GM21619 (cell line): ENCODE measurements around the gene TRIO.

Source experiments
- ATAC-seq: cut with Tn5 transposase; IDR thresholded peaks from one replicate; pipeline ENCODE4 v1.9.1; 2021; ENCODE audit not compliant: unreplicated experiment

TRIO gene

DNA sequence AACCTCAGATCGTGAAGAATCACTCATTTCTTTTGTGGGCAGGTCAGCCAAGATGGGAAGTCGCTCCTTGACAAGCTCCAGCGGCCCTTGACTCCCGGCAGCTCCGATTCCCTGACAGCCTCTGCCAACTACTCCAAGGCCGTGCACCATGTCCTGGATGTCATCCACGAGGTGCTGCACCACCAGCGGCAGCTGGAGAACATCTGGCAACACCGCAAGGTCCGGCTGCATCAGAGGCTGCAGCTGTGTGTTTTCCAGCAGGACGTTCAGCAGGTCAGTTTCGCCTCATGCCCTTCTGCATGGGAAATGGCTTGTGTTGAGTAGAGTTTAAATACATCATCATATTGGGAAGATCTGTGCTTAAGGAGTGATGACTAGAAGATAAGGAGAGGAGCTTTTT, 173.3 kb downstream of the TRIO start:
- ATAC-seq = no peak

DNA sequence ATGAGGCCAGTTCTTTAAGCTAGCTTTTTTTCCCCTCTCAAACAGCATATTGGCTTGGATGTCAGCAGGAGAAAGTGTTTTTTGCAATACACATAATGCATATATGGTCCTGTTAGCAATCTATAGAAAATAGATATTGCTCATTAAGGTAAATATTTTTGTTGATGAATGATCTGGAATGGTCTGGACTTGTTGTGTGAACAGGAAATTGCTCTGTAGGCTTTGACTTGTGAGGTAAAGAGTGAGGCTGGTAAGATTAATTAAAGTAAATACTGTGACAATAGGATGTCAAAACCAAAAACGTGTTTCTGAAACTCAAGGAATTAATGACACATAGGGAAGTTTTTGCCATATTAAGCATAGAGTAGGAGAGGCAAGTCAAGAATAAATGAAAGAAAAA, 176.0 kb downstream of the TRIO start:
- ATAC-seq = no peak

GRCh38 chr5:14321936-14322335, 178.8 kb downstream of the TRIO start:
- ATAC-seq = no peak

DNA sequence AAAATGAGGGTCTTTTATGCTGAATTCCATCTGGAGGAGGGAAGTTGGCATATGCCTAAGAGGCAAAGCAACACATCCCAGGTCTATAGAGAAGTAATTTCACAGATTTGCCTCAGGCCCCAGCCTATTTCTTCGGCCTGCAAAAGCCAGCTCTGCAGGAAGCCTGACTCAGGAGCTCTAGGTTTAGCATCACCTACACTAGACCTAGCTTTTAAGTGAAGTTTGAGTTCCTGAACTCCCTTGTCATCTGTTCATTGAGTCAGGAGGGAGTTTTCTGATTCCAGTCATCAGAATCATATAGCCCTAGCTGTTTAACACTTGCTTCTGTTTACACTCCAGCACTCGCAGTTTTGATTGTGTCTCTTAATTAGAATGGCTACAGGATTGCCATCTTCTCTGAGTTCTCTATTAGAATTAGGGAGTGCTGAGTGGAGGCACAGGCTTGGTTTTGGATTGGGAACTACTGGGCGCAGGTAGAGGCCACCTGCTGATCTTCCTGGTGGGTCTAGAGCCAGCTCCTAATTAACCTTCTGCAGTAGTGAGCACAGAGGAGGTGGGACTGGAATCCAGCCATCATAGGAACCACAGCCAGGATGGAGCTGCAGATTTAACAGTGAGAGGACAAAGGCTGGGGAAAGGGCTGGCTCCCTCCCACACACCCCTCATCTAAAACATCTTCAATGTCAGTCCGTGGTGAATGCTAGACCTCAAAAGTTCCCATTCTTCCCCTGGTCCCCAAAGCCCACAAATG, 179.5 kb downstream of the TRIO start:
- no peak for ATAC-seq

DNA sequence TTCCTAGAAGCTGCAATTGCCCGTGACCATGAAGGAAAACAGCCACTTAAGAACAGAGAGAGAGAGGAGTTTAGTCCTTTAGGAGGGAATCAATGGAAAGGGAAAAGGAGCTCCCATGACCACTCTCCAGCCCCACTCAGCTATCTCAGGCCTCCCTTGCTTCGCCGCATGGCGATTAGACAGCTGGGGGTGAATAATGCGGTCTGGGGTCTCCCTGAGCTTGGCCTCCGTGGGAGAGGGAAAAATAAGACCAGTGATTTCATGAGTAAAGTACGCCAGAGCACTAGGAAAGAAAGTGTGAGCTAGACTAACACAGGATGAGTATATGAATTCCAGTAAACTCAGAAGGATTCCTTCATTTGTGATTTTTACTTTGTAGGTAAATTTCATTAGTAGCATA, 180.3 kb downstream of the TRIO start:
- ATAC-seq = no peak

DNA sequence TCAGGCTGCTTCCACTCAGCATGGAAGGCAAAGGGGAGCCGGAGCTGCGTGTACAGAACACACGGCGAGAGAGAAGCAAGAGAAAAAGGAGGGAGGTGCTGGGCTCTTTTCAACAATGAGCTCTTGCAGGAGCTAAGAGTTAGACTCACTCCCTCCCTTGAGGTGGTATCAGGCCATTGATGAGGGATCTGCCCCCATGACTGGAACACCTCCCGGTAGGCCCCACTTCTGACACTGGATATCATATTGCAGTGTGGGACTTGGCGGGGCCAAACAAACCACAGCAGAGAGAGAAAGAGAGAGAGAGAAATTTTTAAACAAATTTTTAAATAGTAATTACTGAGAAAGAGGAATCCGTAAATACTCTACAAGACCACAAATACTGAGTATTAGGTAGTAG, 182.2 kb downstream of the TRIO start:
- no peak for ATAC-seq

- no peak for ATAC-seq
Observed at GRCh38 chr5:14326035-14326903, 183.1 kb downstream of the TRIO start.

GRCh38 chr5:14327624-14328023, 184.5 kb downstream of the TRIO start:
- no peak for ATAC-seq

DNA sequence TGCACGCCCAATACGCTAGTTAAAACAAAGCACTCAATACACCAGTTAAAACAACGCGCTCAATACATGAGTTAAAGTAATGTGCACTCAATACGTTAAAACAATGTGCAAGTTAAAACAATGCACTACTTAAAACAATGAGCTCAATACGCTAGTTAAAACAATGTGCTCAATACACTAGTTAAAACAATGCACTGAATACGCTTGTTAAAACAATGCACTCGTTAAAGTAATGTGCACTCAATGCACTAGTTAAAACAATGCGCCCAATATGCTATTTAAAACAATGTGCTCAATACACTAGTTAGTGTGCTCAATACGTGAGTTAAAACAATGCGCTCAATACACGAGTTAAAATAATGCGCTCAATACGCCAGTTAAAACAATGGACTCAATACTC, 185.0 kb downstream of the TRIO start:
- ATAC-seq = no peak

- no peak for ATAC-seq
Observed at GRCh38 chr5:14330291-14330690, 187.1 kb downstream of the TRIO start.

GRCh38 chr5:14330729-14331385, 187.7 kb downstream of the TRIO start:
- ATAC-seq = no peak

- peak; percentile 63 for ATAC-seq
Observed at GRCh38 chr5:14331386-14331781, 188.2 kb downstream of the TRIO start.

DNA sequence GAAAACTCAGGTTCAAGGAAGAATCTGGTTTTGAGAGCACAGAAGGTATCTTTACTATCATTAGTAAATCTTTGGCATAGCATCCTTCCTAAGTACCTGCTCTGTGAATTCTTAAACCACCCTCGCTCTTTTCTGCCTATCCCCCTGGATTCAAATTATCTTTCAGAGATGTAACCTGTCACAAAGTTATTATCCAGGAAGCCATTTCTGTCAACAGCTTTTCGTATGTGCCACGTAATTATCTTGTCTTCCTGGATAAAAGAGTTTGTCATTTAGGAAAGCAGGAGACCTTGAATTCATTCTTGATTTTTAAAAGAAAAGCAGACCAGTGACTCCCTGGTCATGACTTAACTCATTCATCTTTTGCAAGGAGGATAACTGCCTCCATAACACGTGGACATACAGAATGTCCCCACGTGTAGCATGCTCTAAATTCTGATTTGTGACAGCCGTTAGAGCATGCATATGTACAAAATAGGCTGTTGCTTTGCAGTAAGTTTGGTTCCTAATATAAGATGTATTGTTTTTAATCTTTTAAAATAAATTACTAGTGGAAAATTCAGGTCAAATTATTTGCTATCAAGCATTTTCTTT, 189.0 kb downstream of the TRIO start:
- ATAC-seq = no peak

- no peak for ATAC-seq
Observed at GRCh38 chr5:14332746-14333145, 189.6 kb downstream of the TRIO start.

DNA sequence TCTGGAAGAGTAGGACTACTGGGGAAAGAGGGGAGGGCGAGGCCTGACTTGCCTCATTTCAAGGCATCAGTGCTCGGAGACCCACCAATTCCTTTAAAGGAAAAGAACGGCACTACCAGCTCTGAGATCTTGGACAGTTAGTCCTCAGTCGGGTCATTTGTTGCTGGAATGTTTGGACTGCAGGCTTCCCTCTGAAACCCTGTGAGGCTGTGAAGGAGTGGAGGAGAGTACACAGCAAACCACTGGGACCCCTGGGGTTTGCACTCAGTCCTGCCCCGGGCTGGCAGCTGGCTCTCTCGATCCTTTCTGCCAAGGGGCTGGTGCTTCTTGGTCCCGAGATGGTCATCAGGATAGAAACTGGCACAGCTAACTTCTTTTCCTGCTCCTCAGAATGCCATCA, 194.5 kb downstream of the TRIO start:
- no peak for ATAC-seq

GRCh38 chr5:14339468-14339867, 196.3 kb downstream of the TRIO start:
- no peak for ATAC-seq

- no peak for ATAC-seq
Observed at GRCh38 chr5:14341571-14342230, 198.6 kb downstream of the TRIO start.

DNA sequence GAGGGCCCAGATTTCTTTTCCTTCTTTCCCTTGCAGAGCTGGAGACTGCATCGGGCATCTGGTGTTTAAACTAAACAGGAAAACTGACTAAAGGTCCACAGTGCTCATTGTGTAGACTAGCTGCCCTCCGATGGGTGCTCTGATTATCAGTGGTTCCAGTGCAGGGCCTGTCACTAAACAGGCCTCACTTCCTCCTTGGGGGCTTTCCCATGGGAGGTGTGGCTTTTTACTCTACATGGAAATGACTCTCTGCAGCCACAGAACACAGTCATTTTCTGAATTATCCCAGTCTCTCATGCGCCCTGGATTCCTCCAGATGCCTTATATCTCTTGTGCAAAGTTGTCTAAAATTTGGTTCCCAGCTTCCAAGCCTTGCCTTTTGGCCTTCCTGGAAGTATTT, 199.2 kb downstream of the TRIO start:
- peak; percentile 98 for ATAC-seq

DNA sequence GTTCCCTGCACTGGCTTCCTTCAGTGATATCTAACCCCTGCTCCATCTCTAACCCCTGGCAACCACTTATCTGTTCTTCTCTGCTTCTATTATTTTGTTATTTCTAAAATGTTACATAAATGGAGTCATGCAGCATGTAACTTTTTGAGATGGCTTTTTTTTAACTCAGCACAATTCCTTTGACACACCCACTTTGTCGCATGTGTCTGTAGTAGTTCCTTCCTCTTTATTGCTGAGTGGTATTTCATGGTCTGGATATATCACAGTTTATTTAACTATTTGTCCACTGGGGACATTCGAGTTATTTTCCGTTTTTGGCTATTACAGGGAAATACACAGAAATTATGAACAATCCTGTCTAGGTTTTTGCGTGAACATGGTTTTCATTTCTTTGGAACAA, 200.2 kb downstream of the TRIO start:
- ATAC-seq = no peak

DNA sequence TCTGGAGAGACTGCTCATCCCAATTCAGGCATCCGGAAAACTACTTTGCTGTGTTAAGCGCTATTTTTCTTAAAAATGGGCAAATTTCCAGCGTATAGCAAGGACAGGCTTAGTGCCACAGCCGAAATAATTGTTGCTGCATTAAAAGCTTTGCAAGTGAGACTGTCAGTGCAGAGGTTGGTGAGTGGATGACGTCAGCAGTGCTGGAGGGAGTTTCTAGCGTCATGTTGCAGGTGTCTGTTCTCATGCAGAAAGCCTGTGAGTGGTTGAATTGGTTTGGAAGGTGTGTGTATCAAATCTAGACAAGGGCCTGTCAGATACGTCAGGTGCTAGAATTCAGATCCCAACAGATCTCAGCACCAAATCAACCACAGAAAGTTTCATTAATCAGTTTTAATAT, 204.4 kb downstream of the TRIO start:
- no peak for ATAC-seq

DNA sequence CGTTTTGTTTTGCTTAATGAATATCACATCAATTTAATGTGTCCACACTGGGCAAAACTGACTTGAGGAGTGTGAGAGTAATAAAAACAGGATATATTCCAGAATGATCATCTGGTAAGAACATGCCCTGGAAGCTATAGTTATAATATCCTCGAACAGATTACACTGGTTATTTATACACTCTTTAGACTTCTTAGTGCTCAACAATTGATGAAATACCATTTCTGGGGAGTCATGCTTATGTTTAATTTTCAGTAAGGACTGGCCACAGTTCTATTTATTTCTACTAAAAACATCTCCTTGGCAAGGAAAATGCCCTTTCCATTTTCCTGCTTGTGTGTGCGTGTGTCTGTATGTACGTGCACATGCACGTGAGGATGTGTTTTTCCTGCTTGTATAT, 205.0 kb downstream of the TRIO start:
- no peak for ATAC-seq
